ENCODE measurements around the gene FAM229B.
"Not testable (repeated sequence)": the region's sequence is repeated elsewhere in the genome, so short reads cannot be mapped to it uniquely, and the experiment has no call there.

FAM229B gene, protein sequence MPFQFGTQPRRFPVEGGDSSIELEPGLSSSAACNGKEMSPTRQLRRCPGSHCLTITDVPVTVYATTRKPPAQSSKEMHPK

DNA sequence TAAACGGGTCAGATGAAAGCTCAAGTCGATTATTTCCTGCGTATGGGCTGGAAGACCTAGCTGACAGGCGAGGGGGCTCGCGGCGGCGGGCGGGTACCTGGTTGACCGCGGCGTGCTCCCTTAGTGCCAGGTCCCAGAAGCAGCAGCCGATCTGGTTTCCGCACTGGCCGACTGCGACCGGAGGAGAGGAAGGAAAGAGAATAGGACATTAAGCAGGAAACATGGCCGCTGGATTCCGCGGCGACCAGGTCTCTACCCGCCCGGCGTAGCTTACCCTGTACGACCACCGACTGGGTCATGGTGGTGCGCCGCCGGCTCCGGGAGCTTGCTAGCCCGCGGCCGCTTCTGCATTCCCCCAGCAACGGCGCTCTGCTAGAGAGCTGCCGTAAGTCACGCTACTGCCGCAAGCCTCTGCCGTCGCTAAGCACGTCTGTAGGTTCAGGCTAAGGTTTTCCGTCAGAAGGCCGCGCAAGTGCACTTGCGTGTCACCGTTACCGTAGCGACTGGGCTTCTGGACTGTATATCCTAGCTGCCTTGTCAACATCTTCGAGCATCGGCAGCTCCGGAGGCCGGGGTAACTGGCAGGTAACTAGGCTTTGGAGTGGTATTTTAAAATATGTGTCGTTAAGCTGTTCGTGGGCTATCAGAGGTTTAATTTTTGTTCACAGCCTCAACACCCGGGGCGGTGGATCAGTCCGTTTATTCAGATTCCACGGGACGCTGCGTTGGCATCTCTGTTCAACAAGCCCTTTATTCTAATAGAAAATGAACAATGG, at the start of gene FAM229B, which contains the start of gene TUBE1:
Gene FAM229B (plus strand): TSS at position 456 of the 776 bp plus-strand sequence. CDS start 11,693 bp downstream, outside the sequence.
Gene TUBE1 (minus strand): TSS at position 347 of the 776 bp plus-strand sequence. CDS start 48 bp downstream, at position 299.
- DNase-seq = peak; percentile 87

DNA sequence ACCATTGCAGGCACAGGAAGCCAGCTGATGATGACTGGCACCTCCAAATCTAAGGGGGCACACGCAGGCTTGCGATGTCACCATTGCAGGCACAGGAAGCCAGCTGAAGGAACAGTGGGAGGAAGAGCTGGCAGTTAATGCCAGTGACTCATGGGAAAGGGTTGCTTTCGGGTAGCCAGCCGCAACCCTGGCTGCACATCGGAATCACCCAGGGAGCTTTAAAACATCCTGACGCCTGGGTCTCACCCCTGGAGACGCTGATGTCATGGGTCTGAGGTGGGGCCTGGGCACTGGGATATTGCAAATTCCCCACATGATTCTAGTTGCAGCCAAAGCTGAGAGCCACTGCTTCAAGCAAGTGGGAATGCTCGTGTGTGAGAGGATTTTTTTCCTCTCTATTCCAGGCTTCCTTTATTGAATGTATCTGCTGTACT, 49.6 kb upstream of the FAM229B start:
- no peak for DNase-seq

DNA sequence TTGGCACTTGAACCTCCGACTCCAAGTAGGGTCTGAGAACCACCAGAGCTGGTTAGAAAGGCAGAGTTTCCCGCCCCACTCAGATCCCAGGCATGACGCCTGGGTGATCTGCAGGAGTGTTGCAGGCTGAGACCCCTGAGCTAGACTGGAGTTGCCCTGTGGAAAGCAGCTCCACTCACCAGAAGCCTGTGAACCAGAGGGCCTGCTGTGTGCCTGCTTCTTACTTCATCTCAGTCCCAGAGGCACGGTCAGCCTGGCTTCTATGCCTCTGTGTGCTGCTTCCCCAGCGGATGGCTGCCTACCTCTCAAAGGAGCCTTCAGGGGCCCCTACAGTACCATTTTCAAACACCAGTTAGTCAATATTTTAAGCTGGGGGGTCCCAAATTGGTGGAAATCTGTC, 49.1 kb upstream of the FAM229B start:
- no peak for DNase-seq

DNA sequence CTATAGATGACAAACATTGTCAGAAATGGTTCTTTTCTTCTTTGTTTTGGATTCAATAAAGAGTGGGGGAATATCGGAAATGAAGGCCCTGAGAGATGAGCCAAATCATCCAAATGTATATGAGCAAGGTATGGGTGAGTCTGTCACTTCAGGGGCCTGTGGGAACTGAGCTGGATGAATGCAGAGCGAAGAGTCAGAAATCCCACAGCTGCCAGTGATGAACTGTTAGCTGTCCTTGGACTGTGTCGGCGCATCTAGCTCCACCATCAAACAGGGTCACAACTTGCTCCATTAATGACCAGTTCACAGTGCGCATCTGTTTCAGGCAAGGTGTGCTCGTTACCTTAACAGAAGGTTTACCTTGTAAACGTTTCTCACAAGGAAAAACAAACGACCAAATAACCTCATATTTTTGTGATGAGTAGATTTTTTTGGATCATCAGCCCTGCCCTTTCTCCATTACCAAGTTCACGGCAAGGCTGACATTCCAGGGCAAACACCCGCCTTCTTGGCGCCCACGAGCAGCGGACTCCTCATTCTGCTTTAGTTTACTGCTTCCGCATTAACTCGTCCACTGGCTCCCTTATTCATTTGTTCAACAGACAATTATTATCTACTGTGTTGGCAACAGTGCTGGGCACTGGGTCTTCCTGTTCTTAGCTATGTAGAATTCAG, 48.5 kb upstream of the FAM229B start:
- DNase-seq = no peak

DNA sequence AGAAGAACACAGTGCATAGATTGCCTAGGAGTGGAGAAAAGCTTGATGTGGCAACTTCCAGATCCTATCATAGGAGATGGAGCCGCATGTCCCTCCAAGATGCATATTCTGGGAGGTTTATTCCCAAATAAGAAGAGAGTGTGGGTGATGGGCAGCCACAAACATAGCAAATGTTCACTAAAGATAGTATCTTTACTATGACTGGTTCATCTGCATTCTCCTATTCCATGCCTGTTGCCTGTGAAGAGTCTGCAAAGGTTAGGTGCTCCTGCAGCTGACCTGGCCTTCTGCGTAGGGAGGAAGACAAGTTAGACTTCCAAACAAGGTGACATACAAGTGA, 48.0 kb upstream of the FAM229B start:
- DNase-seq = no peak

DNA sequence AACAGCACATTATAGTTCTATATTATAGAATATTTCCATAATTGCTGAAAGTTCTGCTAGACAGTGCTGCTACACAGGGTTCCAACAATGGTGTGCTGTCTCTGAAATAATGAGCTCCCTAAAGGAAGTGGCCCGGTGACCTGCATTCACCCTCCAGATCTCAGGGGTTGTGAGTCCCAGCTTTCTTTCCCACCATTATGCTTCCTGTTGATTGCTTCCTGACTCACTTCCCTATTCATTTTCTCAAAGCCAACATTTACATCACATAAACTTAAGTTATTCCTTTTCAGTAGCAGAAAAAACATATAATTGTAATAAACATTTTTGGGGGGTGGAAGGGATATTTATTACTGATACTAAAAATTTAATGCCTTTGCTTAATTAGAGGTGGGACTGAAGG, 46.4 kb upstream of the FAM229B start:
- DNase-seq = no peak

DNA sequence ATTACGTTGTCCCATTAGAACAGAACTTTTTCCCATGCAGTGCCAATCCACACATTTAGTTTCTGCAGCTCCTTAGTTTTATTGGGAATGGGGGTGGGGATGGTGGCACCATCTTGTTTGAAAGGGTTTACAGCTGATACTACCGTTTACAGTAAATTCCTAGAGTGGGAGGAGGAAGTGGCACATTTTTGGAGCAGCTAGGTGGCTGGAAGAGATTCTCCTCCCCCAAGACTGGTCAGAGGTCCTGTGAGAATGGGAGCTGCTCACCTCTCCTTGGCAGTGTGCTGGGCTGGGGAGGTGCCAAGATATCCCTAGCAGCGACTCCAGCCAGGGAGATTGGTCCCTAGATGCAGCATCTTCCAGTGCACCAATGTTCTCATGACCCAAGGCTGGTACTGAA, 45.9 kb upstream of the FAM229B start:
- no peak for DNase-seq

DNA sequence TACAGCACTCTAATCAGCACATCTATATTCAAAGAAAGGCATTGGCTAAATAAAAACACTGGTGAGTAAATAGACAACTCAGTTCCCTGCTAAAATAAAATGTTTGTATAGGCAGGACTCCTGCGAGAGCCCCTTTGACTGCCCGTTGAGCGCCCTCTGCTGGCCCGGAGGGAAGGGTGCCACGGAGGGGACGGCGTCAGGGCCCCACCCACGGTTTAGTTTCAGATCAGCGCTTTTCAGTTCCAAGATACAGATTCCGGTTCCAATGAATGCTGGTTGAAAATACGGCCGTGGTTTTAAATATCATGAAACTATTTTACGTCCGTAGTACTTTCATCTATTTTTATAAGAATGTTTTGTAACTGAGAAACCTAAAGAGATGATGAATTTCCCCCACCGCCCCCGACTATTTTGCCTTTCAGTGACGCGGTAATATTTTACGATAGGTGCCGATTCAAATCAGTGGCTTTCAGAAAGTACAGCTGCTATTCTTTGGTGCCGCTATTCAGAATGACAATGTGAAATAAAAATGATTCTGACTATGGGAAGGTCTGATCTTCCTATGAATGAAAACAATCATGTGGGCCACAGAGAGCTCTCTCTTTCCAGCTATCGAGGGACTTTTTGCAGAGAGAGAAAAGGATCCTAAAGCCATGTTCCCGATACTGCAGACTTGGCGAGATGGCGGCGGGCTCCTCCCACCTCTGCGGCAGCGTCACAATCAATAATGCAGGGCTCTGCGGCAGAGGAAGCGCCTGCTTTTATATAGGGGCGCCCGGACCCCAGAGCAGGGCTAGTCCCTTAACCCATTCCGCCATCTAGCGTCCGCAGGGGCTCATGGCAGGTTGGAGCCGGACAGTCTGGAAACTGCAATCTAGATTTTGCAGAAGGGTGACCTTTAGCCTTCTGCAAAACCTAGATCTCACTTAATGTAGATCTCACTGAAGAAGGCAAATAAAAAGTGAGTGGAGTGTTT, 44.1 kb upstream of the FAM229B start:
- DNase-seq = peak; percentile 86

DNA sequence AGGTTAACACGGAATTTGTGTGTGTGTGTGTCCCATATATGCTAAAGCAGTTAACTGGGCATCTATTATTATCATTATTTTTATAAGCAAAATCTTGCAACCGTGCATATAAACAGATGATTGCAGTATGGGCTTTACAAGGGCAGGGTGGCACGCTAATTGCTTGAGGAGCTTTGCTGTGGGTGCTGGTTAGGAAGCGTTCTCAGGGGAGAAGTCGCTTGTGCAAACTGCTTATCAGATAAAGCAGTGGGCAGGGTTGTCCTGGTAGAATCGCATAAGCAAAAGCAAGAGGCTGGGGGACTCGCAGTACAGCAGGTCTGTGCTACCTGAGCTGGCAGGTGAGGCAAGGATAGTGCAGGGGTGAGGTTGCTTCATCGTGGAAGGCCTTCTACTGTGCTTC, 43.2 kb upstream of the FAM229B start:
- DNase-seq = no peak

DNA sequence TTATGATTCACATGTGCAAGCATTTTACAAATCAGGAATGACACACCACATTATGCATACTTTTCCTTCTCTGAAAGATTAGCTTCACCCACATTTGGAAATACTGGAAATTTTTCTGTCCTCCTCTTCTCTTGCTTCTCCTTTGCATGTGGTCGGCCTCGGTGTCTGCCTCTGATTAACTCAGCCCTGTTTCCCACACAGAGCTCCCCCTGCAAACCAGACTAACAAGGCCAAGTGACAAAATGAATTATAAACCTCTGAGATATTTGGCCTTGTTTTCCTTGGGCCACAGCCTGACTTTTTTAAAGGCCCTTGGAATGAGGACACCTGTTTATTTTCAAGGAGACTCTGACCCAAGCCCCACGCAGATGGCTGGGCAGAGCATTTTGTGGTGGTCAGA, 42.5 kb upstream of the FAM229B start:
- no peak for DNase-seq

DNA sequence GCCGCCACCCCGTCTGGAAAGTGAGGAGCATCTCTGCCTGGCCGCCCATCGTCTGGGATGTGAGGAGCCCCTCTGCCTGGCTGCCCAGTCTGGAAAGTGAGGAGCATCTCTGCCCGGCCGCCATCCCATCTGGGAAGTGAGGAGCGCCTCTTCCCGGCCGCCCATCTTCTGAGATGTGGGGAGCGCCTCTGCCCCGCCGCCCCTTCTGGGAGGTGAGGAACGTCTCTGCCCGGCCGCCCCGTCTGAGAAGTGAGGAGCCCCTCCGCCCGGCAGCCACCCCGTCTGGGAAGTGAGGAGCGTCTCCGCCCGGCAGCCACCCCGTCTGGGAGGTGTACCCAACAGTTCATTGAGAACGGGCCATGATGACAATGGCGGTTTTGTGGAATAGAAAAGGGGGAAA, 39.9 kb upstream of the FAM229B start:
- not testable (repeated sequence) for DNase-seq

DNA sequence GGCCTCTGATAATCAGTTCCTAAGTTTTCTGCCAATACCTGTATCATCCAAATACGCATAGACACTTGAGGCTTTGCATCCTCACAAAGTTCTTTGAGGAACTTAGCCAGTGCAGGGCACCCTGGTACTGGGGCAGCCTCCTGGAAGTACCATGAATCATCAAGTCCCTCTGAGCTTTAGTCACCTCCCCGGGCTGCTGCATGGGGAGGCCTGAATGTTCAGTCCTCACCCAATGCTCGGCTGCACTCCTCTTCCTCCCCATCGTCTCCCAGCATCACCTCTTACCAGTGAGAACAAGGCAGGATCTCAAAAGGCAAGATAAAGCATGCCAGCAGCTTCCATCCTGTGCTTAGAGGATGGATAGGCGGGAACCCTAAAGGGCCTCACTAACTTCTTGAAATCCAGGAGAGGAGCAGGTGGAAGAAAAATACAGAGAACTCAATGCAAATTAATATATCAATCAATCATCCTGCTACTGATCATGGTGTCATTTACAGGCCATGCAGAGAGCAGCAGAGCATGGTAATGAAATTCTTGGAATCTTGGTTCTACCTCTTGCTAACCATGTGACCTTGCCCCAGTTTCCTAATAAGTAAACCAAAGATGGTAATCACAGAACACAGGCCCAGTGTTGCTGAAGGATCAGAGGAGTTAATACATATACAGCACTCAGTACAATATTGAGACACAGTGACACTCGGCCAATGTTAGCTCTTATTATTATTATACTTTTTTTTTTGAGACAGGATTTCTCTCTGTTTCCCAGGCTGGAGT, 38.2 kb upstream of the FAM229B start:
- DNase-seq = no peak

DNA sequence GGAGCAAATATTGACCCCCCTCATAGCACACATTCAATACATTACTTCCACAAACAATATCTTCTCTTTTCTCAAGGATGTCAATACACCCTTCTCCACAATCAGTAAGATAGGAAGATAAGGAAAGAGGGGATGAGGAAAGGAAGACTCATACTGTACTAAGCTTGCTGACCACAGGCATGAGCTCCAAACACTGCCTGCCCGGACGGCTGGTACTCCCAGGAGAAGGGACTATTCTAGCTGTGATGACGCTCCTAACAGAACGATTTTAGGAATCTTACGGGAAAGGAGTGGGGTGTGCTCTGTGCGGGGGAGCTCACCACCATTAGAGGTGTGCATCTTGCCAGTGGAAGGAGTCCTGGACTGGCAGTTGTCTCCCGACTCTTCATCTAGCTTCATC, 37.4 kb upstream of the FAM229B start:
- DNase-seq = no peak

DNA sequence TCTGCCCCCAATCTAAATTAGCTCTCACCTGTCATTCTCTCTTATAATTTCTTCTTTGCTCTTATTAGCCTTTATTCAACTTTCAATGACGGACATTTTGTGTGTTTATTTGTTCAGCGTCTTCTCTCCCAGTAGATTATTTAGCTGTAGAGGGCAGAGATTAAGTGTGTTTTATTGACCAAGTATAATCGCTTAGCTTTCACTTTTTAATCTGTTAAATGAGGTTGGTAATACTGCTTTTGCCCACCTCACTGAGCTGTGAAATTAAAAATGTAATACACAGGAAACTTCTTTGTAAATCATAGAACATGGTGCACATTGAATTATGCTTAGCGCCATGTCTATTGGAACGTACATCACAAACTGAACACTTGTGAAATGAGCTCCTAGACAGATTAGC, 37.0 kb upstream of the FAM229B start:
- no peak for DNase-seq

DNA sequence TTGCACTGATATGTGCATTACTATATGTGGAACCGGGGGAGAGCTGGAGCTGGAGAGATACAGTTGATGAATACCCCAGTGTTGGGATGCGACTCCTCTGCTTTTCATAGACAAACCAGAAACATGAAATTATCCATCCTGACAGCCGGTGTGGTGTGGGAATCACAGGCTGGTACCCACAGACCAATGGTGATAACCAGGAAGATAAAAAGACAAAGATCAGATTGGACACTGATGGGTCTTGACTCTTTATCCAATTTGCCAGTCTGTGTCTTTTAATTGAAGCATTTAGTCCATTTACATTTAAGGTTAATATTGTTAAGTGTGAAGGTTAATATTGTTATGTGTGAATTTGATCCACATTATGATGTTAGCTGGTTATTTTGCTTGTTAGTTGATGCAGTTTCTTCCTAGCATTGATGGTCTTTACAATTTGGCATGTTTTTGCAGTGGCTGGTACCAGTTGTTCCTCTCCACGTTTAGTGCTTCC, 36.1 kb upstream of the FAM229B start:
- not testable (repeated sequence) for DNase-seq

DNA sequence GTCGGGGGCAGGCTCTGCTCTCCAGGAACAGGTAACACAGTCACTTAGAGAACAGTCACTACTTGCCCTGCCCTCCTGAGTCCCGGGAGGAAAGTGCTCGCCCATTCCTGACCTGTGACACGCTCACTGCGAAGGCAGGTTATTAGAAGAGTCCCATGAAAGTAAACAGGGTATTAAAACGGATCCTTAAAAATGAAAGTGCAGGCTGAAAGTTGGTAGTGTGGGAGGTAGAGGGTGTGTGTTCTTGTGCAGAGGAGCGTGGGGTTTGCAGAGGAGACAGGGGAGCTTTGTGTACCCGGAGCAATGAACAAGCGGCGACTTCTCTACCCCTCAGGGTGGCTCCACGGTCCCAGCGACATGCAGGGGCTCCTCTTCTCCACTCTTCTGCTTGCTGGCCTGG, 33.4 kb upstream of the FAM229B start, which contains the start of gene CCN6:
Gene CCN6 (plus strand): TSS at position 104 of the 400 bp plus-strand sequence. CDS start 254 bp downstream, at position 358.
- DNase-seq = no peak

DNA sequence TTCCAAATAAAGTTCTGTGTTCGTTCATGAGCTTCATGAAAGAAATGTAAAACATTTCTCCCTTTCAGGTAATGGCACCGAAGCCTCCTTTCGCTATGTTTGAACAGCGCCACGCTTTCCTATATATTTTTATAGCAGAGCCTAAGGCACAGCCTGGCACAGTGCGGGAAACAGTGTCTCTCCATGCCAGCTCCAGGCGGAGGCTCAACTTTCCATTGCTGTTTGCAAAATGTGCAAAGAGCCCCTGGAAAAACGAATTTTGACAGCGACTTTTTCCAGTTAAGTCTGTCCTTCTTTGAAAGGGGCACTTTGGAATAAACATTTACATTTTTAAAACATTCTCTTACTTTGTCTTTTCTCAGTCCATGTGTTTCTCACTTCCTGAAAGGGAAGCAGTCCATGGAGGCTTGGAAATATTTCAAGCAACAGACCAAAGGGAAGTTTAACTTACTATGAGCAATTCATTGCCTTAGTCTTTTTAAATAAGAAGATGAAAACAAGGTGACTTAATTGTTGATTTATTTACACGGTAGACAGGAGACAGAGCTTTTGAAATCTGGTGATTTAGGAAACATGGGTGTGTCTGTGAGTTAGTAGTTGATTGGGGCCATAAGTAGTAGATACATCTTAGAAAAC, 32.7 kb upstream of the FAM229B start:
- no peak for DNase-seq

DNA sequence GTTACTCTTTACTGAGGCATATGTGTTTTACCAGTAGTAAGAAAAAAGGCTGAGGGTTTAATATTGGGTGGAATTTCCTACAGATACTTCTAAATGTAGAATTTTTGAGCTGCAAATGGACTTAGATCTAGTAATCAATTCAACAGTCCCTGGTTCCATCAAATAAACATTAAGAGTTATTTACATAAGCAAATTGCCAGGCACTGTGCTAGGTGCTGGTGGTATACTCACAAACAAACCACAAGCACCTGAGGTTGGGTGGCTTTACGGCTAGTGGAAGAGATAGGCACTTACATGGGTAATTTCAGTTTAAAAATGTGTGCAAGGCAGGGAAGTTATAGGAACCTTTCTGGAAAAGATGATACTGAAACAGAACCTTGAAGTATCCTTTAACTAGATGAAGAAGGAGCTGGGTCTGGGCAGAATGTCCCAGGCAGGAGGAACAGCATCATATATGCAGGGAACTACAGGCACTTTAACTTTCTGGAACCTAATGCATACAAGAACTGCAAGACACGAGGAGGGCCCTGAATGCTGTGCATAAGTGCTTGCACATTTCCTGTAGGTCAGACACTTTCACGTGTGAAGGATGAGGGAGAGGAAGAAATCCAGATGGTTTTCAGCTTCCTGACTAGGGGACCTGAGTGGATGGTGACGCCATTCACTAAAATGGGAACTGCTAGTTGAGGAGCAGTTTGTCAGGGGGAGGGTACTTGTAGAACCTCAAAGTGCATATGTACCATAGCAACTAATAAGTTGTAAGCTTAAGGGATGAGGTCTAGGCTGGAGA, 29.0 kb upstream of the FAM229B start:
- no peak for DNase-seq

DNA sequence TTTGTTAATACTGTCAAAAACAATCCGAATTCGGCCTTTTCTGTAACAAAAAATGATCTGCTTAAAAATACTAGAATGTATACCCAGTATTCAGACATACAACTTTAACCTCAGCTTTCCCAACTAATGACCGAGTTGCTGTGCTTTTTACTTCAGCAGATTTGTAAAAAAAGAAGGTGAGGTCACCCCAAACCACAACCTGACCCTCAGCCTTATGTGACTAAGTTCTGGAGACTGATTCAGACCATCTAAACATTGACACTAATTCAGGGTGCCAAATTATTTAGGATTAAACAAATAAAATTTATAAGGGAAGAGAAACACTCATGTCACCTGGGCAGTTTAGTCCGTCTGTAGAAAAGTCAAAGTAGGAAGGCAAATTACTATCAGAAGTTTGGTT, 25.8 kb upstream of the FAM229B start:
- no peak for DNase-seq

DNA sequence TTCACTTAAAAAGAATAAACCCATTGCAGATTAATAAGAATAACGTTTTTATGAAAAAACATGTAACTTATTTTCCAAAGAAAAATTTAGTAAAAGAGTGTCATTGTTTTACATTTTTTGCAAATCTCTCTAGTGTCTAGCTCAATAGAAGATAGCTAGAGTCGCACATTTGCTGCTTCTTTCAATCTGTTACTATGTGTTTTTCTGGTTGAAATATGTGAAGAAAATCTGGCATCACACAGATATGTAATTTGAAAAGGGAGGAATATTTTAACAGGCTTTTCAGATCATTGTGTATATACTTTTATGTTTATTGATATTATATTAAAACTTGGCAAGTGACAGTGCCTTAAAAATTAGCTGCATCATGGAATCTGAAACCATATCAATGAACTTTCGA, 24.4 kb upstream of the FAM229B start:
- no peak for DNase-seq
